ENCODE results near the gene PRM2. TPM values are rescaled to one million over a fixed set of nuclear protein-coding genes. Genes with fewer than 3 reads are reported as not detected.

The PRM2 gene
- total and polyA plus RNA-seq, 2 donors (not counting 1 experiment from before 2014, with no cell fraction given), result not detected

DNA sequence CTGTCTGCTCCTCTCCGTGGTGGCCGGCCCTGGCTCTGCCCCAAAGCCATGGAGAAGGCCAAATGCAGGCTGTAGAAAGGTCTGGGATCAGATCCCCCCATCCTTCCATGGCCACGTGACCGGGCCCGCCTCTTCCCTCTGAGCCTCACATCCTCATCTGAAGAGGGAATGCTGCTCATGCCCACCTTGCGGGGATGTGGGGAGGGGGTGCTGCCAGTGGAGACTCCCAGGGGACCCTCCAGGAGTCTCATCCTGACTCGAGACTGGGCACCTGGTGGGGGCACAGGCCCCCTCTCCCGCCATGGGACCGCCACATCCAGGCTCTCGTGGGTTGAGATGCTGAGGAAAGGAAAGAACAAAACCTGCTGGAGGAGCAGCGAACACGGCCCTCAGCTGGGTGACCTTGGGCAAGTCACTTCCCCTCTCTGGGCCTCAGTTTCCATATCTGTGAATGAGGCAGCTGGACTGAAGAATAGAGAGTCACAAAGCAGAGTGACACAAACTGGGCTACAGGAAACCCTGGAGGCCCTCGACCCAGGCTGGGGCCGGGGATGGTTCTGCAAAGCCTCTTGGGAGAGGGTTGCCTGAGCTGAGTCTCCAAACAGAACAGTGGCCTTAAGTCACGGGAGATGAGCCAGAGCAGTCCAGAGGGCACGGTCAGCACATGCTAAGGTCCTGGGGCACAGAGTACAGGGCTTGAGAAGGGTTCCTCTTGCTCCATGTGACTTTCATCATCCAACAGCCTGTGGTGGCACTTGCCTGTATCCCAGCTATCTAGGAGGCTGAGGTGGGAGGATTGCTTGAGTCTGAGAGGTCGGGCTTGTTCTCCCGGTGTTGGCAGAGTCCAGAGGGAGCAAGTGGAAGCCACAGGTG, 50.4 kb downstream of the PRM2 start:
- Histone ChIP-seq H4K20me1 (ENCODE audit: control insufficient read depth, extremely low read depth, insufficient read depth, low read length) (no peaks in the 10 kb centered on the region), H3K36me3 (ENCODE audit: control insufficient read depth, insufficient read depth, low read length) (no peaks in the 10 kb centered on the region), H3K79me2 (ENCODE audit: control insufficient read depth, insufficient read depth, low read length) (no peaks in the 10 kb centered on the region), H3K4me2 (ENCODE audit: extremely low read depth, insufficient read depth, low read length) (peak overlapping the region; percentile 76), H2AFZ (ENCODE audit: low read length) (peak overlapping the region; percentile 83), H3K9me3 (ENCODE audit: control insufficient read depth, insufficient read depth, low read depth, low read length) (no peaks in the 10 kb centered on the region), H3K4me1 (ENCODE audit: control insufficient read depth, extremely low read depth, insufficient read depth, low read length) (peaks cover 8% of the 10 kb centered on the region), H3K27me3 (ENCODE audit: control insufficient read depth, insufficient read depth, low read length) (no peaks in the 10 kb centered on the region), H3K27ac (ENCODE audit: insufficient read depth, low read length) (no peak overlapping the region), H3K4me3 (replicated peaks in 1 of 4; ENCODE audit: control extremely low read depth in 1 of 4, insufficient read depth in 1 of 4, low read depth in 3 of 4, low read length in 4 of 4) (peak overlapping the region in 1 of 4 experiments; percentile 12), H3K9ac (ENCODE audit: insufficient read depth, low read length) (peak overlapping the region; percentile 26)
- TF ChIP-seq EZH2 (IDR thresholded peaks at IDR 0.05; ENCODE audit: low read length, missing control alignments), result no peak
- TF ChIP-seq, protein P1, sequence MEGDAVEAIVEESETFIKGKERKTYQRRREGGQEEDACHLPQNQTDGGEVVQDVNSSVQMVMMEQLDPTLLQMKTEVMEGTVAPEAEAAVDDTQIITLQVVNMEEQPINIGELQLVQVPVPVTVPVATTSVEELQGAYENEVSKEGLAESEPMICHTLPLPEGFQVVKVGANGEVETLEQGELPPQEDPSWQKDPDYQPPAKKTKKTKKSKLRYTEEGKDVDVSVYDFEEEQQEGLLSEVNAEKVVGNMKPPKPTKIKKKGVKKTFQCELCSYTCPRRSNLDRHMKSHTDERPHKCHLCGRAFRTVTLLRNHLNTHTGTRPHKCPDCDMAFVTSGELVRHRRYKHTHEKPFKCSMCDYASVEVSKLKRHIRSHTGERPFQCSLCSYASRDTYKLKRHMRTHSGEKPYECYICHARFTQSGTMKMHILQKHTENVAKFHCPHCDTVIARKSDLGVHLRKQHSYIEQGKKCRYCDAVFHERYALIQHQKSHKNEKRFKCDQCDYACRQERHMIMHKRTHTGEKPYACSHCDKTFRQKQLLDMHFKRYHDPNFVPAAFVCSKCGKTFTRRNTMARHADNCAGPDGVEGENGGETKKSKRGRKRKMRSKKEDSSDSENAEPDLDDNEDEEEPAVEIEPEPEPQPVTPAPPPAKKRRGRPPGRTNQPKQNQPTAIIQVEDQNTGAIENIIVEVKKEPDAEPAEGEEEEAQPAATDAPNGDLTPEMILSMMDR (conservative IDR thresholded peaks at IDR 0.05 in 1 of 2, IDR thresholded peaks at IDR 0.05 in 1 of 2; ENCODE audit: low read depth in 1 of 2, low read length in 2 of 2), result no peak
- DNase-seq (ENCODE audit: low read depth in 2 of 2), result no peak

Other genes starting within 250 kb of the PRM2 start
- 13.6 and 21.1 TPM in 2 replicates for gene SOCS1, start 20.3 kb downstream of the PRM2 start, total RNA-seq
- 13.2 and 17.7 TPM in 2 replicates for gene SOCS1, start 20.3 kb downstream of the PRM2 start, polyA plus RNA-seq
- not detected in 2 replicates for gene TNP2, start 7.2 kb downstream of the PRM2 start, total RNA-seq
- not detected in 2 replicates for gene TNP2, start 7.2 kb downstream of the PRM2 start, polyA plus RNA-seq
- not detected in 2 replicates for gene PRM3, start 2.9 kb downstream of the PRM2 start, total RNA-seq
- not detected in 2 replicates for gene PRM3, start 2.9 kb downstream of the PRM2 start, polyA plus RNA-seq
- gene PRM1, start 4.8 kb upstream of the PRM2 start, total RNA-seq, result not detected in 2 replicates
- gene PRM1, start 4.8 kb upstream of the PRM2 start, polyA plus RNA-seq, result not detected in 2 replicates
- 1.8 and 6.8 TPM in 2 replicates for gene RMI2, start 69.0 kb upstream of the PRM2 start, total RNA-seq
- 6.6 and 12.6 TPM in 2 replicates for gene RMI2, start 69.0 kb upstream of the PRM2 start, polyA plus RNA-seq

All from fibroblast of lung (primary cell).